Lower leg skin (tissue), 4 donors: ENCODE data around the gene PRR35. TPM values are rescaled to one million over a fixed set of nuclear protein-coding genes. Genes with fewer than 3 reads are reported as not detected.
A peak's percentile ranks its signal among the peaks of the same experiment; 100 is the strongest.

ENCODE experiments used
- DNase-seq, 2 donors: peaks; one replicate each; pipeline ENCODE4 v3.0.0-alpha.2; 2019; ENCODE audit warnings: low spot score in 2 of 2
- H3K4me3 ChIP-seq: fragments of 200-600 bp; sonication (generic); 2 replicates; pipeline ENCODE4 v1.5.1; 2017; ENCODE audit warnings: mild to moderate bottlenecking, low read depth; ENCODE audit not compliant: poor library complexity, severe bottlenecking
- CTCF ChIP-seq, 3 donors: fragments of 450-650 bp; IDR thresholded peaks; one replicate each; pipeline ENCODE4 v1.5.1; 2016; ENCODE audit warnings: antibody characterized with exemption in 3 of 3, mild to moderate bottlenecking in 3 of 3, moderate library complexity in 2 of 3
- POLR2A ChIP-seq, 2 donors: fragments of 450-650 bp; IDR thresholded peaks; one replicate each; pipeline ENCODE4 v1.6.1; 2016 to 2017; ENCODE audit warnings: antibody characterized with exemption in 2 of 2, mild to moderate bottlenecking in 1 of 2, moderate library complexity in 1 of 2
- WGBS, 2 donors: methylation state at CpG; one replicate each; pipeline ENCODE4 v1.1.5; 2018; 5-methylcytosine and 5-hydroxymethylcytosine counted together
- intact Hi-C: fragments of 100-400 bp; cut with DNase I; formaldehyde crosslinking; loops from one replicate; pipeline ENCODE4 v1.15.0; 2023; ENCODE audit warnings: low total_unique reads
- total RNA-seq, 4 donors: library from RNA; depleted of rRNA; stranded (reverse); fragments of >200 nt; gene quantifications; one replicate each; pipeline ENCODE4 v1.1.0, GENCODE V29; 2016

PRR35 gene
- total RNA-seq, 4 donors from 2014 or later, result not detected

DNA sequence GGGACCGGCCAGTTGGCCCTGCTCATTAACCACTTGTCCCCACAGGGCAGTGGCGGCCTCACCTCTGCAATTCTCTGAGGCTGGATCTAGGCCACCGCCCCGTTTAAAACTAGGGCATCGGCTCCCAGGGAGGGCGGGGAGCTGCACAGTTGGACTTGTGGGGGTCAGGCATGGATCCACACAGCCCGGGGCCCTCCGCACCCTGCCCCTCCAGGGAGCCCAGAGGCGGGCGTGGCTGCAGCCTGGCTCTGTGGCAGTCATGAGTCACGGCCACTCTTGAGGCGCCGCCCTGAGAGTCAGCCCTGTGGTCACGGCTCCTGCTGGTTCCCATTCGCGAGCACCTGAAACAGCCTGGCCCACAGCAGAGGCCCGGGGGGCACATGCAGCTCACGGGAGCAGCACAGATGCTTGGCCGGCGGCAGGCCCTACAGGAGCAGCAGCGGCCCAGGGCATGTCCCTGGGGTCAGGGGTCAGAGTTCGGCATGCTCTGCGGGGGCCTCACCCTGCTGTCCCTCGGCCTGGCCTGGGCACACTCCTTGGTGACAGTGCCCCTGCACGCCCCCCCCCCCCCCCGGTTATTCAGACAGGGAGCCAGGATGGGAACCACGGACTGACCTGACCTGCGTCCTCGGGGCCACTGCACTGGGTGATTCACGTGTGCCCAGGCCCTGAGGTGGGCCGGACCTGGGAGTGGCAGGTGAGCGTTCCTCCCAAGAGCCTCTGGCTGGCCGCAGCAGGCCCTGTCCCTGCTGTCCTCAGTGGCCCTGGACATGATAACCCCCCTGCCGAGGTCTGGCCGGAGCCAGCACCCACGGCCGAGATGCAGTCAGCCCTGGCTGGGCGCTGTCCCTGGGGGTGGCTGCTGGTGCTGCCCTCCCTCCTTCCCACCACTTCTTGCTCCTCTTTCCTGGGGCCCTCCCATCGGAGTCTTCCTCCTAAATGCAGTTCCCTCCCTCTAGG, 24.5 kb upstream of the PRR35 start:
- intact Hi-C loops, result no loop called here
- no peak for TF ChIP-seq CTCF (IDR thresholded peaks at IDR 0.05)
- TF ChIP-seq POLR2A (IDR thresholded peaks at IDR 0.05), result no peak
- DNase-seq, result peak in 1 of 2 donors; percentile 51
- H3K4me3 ChIP-seq, result no peak overlapping the region
- WGBS, 2 donors, result 60% methylated on average over 17 to 25 of the region's 39 CpGs

DNA sequence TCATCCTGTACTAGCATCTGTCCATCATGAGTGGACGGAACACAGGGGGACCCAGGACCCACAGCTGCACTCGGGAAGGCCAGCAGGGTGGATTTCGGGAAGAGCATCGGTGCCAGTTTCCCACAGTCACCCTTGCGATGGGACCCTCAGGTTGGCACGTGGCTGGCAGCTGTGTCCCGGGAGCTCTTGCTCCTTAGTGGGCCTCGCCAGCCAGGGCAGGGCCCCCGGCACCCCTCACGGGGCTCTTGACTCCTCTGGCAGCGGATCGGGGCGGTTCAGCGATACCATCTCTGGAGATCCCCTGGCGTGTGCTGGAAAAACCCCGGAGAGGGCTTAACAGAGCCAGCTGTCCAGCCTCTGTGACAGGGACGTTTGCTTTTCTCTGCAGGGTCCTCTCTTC, 23.4 kb upstream of the PRR35 start:
- DNase-seq, result no peak
- no peak for TF ChIP-seq CTCF (IDR thresholded peaks at IDR 0.05)
- WGBS, 2 donors, result 76 to 80% methylated on average over 9 to 16 of the region's 17 CpGs
- intact Hi-C loops, result no loop called here
- no peak overlapping the region for H3K4me3 ChIP-seq

GRCh38 chr16:537415-538335, 22.5 kb upstream of the PRR35 start:
- WGBS, 2 donors, result 89 to 93% methylated on average over 51 to 60 of the region's 60 CpGs
- no peak for DNase-seq
- intact Hi-C loops, result no loop called here
- TF ChIP-seq CTCF (IDR thresholded peaks at IDR 0.05) (no peak), POLR2A (IDR thresholded peaks at IDR 0.05) (no peak)
- H3K4me3 ChIP-seq, result no peak overlapping the region

GRCh38 chr16:539901-540530, 20.2 kb upstream of the PRR35 start:
- WGBS, 2 donors, result 91 to 92% methylated on average over 34 of the region's 34 CpGs
- no peak overlapping the region for H3K4me3 ChIP-seq
- TF ChIP-seq POLR2A (IDR thresholded peaks at IDR 0.05) (no peak), CTCF (IDR thresholded peaks at IDR 0.05) (no peak)
- intact Hi-C loops, result loop anchor here (10.0 kb wide), 1 partner anchor 125 kb away; the partner anchor contains the start of gene RHOT2
- no peak for DNase-seq

DNA sequence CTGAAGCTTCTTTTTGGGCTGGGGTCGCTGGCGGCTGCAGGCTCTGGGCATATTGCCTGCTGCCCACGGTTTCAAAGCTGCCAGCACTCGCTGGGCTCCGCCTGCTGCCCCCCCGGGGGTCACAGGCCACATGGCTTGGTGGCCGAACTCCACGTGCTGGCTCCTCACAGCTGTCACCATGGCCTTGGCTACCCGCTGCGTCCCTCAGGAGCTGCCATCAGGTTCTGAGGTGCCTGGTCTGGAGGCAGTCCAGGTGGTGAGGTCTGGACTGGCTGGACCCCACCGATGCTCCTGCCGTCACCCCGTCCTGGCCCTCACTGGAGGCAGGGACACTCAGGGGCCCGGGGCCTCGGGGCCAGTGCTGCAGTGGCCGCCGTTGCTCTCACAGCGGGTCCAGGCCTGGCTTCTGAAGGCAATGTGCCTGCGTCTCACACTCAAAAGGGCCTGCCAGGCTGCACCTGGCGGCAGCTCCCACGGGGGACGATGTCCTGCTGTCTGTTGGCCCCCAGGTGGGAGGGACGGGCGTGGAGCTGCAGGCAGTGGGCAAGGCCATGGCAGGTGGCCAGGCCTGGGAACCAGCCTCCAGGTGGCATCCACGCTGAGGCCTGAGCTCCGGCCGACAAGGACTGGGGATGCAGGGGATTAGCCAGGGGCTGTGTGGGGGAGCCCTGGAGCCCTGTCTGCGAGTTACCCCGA, 19.4 kb upstream of the PRR35 start:
- H3K4me3 ChIP-seq, result no peak overlapping the region
- WGBS, 2 donors, result 85 to 89% methylated on average over 15 to 26 of the region's 29 CpGs
- no peak for DNase-seq
- intact Hi-C loops, result loop anchor here (10.0 kb wide), 1 partner anchor 124 kb away; the partner anchor contains the start of gene RHOT2
- TF ChIP-seq POLR2A (IDR thresholded peaks at IDR 0.05), result no peak
